ENCODE measurements around the gene TNS1. TPM values are rescaled to one million over a fixed set of nuclear protein-coding genes. Genes with fewer than 3 reads are reported as not detected.

TNS1 gene
- total RNA-seq, 1 experiment from 2014 or later: 1.5 TPM

DNA sequence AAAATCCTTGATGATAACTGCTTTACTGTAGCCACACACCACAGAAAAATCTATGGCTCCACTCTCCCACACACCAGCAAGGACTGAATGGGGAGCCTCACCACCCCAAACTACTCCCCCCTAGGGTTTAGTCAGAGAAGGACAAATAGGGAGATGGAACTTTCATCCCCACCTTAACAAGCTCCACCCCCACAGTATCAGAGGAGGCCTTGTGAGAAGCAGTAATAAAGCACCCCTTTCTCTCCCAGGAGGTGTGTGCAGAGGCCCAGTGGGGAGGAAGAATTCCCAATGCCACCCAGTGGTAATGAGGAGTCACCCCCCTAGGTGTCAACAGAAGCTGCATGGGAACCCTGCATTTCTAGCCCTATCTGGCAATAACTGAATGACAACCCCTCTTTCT lies 224.9 kb downstream of the TNS1 start:
- intact Hi-C loops (cut with micrococcal nuclease): no loop called here
- ChIA-PET CTCF (no interaction called here), POLR2A (ENCODE audit: unreplicated experiment) (no interaction called here)
- H3K36me3 ChIP-seq (ENCODE audit: low read depth, low read length): no peaks in the 10 kb centered on the region
- peaks cover 64% of the 10 kb centered on the region for H3K27me3 ChIP-seq (ENCODE audit: low read length)
- H3F3A ChIP-seq (ENCODE audit: low read length, unreplicated experiment): no peaks in the 10 kb centered on the region
- H3K9me3 ChIP-seq (ENCODE audit: low read length): no peaks in the 10 kb centered on the region
- no peak overlapping the region for H3K4me3 ChIP-seq (ENCODE audit: low read length)
- no peaks in the 10 kb centered on the region for H4K20me1 ChIP-seq (ENCODE audit: low read length)
- H3K9me2 ChIP-seq (replicated peaks; ENCODE audit: low read length): no peaks in the 10 kb centered on the region
- H3K9ac ChIP-seq (ENCODE audit: low read length): no peak overlapping the region
- BruUV-seq (replicated peaks): no TSS peak
- H3K27ac ChIP-seq (ENCODE audit: low read length): no peak overlapping the region
- H3K4me1 ChIP-seq (ENCODE audit: insufficient read depth, low read length): no peaks in the 10 kb centered on the region
- ATAC-seq: no peak
- DNase-seq: no peak
- H2AFZ ChIP-seq (ENCODE audit: low read length): no peak overlapping the region
- no peaks in the 10 kb centered on the region for H3K79me2 ChIP-seq (ENCODE audit: low read length)
- no peak overlapping the region for H3K4me2 ChIP-seq (ENCODE audit: low read length)
- TF ChIP-seq EZH2 (IDR thresholded peaks at IDR 0.05; ENCODE audit: low read length, unreplicated experiment) (no peak), CTCF (conservative IDR thresholded peaks at IDR 0.05; ENCODE audit: low read depth, low read length) (no peak), EZH2phosphoT487 (IDR thresholded peaks at IDR 0.05; ENCODE audit: borderline replicate concordance, low read length) (no peak)

GRCh38 chr2:217776631-217777030 lies 226.2 kb downstream of the TNS1 start:
- H3K4me1 ChIP-seq (ENCODE audit: insufficient read depth, low read length): no peaks in the 10 kb centered on the region
- no peaks in the 10 kb centered on the region for H3K79me2 ChIP-seq (ENCODE audit: low read length)
- H2AFZ ChIP-seq (ENCODE audit: low read length): no peak overlapping the region
- no peaks in the 10 kb centered on the region for H3F3A ChIP-seq (ENCODE audit: low read length, unreplicated experiment)
- no peaks in the 10 kb centered on the region for H3K9me3 ChIP-seq (ENCODE audit: low read length)
- ATAC-seq: no peak
- CTCF ChIA-PET: no interaction called here
- H3K9me2 ChIP-seq (replicated peaks; ENCODE audit: low read length): no peaks in the 10 kb centered on the region
- TF ChIP-seq EZH2phosphoT487 (IDR thresholded peaks at IDR 0.05; ENCODE audit: borderline replicate concordance, low read length) (no peak), CTCF (conservative IDR thresholded peaks at IDR 0.05; ENCODE audit: low read depth, low read length) (no peak), EZH2 (IDR thresholded peaks at IDR 0.05; ENCODE audit: low read length, unreplicated experiment) (no peak)
- no peak overlapping the region for H3K4me3 ChIP-seq (ENCODE audit: low read length)
- H3K27me3 ChIP-seq (ENCODE audit: low read length): peaks cover 66% of the 10 kb centered on the region
- H3K9ac ChIP-seq (ENCODE audit: low read length): no peak overlapping the region
- H4K20me1 ChIP-seq (ENCODE audit: low read length): no peaks in the 10 kb centered on the region
- no peak for DNase-seq
- no peak overlapping the region for H3K4me2 ChIP-seq (ENCODE audit: low read length)
- no peak overlapping the region for H3K27ac ChIP-seq (ENCODE audit: low read length)
- H3K36me3 ChIP-seq (ENCODE audit: low read depth, low read length): no peaks in the 10 kb centered on the region
- POLR2A ChIA-PET (ENCODE audit: unreplicated experiment): no interaction called here
- intact Hi-C loops (cut with micrococcal nuclease): no loop called here
- BruUV-seq (replicated peaks): no TSS peak

GRCh38 chr2:217775920-217776503 lies 226.8 kb downstream of the TNS1 start:
- Histone ChIP-seq H2AFZ (ENCODE audit: low read length) (no peak overlapping the region), H3K27me3 (ENCODE audit: low read length) (peaks cover 67% of the 10 kb centered on the region), H3F3A (ENCODE audit: low read length, unreplicated experiment) (no peaks in the 10 kb centered on the region), H4K20me1 (ENCODE audit: low read length) (no peaks in the 10 kb centered on the region), H3K36me3 (ENCODE audit: low read depth, low read length) (no peaks in the 10 kb centered on the region), H3K4me3 (ENCODE audit: low read length) (no peak overlapping the region), H3K79me2 (ENCODE audit: low read length) (no peaks in the 10 kb centered on the region), H3K9me2 (replicated peaks; ENCODE audit: low read length) (no peaks in the 10 kb centered on the region), H3K9me3 (ENCODE audit: low read length) (no peaks in the 10 kb centered on the region), H3K4me2 (ENCODE audit: low read length) (no peak overlapping the region), H3K9ac (ENCODE audit: low read length) (no peak overlapping the region), H3K27ac (ENCODE audit: low read length) (no peak overlapping the region), H3K4me1 (ENCODE audit: insufficient read depth, low read length) (no peaks in the 10 kb centered on the region)
- no TSS peak for BruUV-seq (replicated peaks)
- ChIA-PET POLR2A (ENCODE audit: unreplicated experiment) (interaction anchor here (0.7 kb wide), 1 partner anchor 1193 kb away, joined by 7 read pairs; no protein-coding TSS in a partner anchor), CTCF (no interaction called here)
- ATAC-seq (no peak), DNase-seq (no peak)
- TF ChIP-seq EZH2 (IDR thresholded peaks at IDR 0.05; ENCODE audit: low read length, unreplicated experiment): no peak
- no peak for TF ChIP-seq CTCF (conservative IDR thresholded peaks at IDR 0.05; ENCODE audit: low read depth, low read length)
- TF ChIP-seq EZH2phosphoT487 (IDR thresholded peaks at IDR 0.05; ENCODE audit: borderline replicate concordance, low read length): no peak
- intact Hi-C loops (cut with micrococcal nuclease): no loop called here
